Right kidney (tissue), 1 donor: ENCODE results near the gene VPS35.
"Not testable (repeated sequence)": the region's sequence is repeated elsewhere in the genome, so short reads cannot be mapped to it uniquely, and the experiment has no call there.

Source experiments
- DNase-seq: peaks from one replicate; pipeline ENCODE4 v3.0.0-alpha.2; 2016

The VPS35 gene

DNA sequence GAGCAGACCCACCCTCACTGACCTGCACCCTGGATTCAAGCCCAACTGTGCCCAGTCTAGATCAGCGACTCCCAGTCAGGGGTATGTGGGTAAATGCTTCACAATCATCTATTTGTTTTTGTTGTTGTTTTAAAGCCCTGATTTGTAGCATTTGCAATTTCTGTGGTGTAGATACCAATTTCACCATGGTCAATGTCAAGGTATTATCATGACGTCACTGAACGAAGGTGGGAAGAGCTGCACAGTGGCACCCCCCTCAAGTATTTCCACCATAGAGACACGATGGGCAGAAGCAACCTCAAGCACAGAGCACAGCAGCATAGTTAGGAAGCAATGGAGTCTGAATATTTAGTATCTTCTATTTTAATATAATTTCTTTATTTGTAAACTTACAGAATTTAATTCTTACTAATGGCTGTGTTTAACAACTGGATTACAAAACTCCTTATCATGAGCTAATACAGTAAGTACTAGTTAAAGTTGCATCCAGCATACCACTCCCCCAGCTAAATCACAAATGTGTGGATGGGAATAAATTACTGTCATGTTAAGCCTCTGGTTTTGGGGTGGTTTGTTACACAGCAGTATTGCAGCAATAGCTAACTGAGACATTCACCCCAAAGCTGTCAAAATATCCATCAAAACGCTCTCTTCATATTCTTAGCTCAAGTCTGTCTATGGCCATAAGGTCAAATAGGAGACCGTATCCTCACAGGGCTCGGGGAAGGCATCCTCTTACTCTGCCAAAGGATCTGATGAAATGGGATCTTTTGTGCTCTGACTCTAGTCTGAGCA lies 26.0 kb upstream of the VPS35 start:
- no peak for DNase-seq

DNA sequence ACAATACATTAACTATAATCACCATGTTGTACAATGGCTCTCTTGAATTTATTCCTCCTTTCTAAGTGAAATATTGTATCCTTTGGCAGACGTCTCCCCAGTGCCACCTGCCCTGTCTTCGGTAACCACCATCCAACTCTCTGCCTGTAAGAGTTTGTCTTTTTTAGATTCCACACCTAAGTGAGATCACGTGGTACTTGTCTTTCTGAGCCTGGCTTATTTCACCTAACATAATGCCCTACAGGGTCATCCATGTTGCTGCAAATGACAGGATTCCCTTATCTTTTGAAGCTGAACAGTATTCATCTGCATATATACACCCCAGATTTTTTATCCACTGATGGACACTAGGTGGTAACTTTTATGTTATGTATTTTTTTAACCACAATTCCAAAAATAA lies 24.7 kb upstream of the VPS35 start:
- DNase-seq: no peak

DNA sequence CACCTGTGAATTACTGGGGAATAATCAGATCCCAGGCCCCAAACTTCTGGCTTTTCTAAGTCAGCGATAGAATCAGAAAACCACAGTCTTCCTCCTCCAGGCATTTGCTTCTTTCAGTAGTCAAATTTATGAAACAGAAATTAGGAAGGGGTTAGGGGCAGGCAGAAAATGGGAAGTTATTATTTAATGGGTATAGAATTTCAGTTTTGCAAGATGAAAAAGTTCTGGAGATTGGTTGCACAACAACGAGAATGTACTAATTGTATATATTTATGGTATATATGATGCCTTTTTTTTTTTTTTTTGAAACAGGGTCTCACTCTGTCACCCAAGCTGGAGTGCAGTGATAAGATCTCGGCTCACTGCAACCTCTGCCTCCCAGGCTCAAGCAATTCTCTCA lies 23.9 kb upstream of the VPS35 start:
- DNase-seq: no peak

DNA sequence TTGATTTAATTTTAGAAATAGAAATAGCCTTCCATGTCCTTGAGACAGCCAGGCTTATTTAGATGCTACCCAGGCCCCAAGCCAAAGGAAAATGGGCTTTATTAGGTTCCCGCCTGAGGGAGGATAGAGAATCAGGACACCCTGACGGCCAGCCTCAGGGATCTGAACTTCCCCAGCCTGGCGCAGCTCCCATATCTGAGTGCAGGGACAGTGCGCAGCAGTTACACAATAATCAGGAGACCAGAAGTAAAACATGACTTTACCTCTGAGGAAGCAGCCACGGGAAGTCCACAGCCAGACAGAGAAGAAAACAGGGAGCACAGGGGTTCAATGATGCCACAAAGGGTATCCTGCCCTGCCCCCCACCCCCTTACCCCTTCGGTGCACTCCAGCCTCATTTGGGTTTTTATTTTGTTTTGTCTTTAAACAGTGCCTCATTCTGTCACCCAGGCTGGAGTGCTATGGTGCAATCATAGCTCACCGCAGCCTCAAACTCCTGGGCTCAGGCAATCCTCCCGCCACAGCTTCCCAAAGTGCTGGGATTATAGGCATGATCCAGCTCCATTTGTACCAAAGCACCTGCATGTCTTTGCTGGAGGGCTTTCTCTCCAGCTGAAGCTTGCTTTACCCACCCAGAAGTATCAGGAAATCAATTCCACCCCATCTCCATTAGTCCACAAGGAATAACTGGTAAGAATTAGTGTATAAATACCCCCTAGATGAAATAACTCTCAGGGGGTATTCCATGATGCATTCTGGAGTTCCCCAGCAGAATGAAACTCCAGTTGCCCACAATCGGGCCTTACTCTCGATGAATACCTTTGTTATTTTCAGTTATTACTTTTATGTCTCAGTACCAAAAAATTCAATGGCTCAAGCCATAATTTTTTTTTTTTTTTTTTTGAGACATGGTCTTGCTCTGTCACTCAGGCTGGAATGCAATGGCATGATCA lies 22.4 kb upstream of the VPS35 start:
- DNase-seq: no peak

DNA sequence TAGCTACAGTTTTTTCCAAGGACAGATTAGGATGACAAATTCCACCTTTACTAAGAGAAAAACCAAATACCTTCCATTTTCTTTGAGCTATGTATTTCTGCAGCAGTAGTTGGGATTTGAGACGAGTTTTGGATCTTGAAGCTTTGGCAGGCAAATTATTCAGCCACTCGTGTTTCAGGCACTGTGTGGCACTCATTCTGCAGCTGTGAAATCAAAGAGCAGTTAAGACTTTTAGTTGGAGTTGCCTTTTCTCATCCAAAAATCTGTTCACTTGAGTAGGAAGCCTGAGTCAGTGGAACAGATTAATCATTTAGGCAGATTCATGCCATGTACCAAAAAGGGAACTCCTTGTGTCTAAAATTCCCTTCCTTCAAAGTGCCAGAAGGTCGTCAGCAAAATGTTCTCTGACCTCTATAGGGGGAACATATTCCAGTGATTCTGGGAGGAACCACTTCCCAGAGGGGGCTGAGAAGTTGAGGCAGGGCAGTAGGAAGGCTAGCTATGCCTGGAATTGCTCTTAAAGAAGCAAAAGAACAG lies 20.6 kb upstream of the VPS35 start:
- no peak for DNase-seq

DNA sequence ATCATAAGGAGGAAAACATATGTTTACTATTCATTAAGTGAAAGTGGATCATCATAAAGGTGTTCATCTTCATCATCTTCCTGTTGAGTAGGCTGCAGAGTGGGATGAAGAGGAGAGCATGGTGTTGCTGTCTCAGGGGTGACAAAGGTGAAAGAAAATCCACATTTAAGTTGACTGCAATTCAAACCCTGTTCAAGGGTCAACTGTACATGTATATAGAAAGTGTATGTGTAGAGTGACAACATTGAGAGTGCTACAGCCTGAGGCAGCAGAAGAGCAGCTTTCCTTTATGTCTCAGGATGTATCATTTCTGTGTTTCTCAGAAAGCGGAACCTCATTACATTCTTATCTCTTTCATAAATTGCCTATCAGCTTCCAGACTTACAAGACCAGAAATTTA lies 17.7 kb upstream of the VPS35 start:
- DNase-seq: no peak

- no peak for DNase-seq
Measured at GRCh38 chr16:46702030-46702429, 13.1 kb upstream of the VPS35 start.

DNA sequence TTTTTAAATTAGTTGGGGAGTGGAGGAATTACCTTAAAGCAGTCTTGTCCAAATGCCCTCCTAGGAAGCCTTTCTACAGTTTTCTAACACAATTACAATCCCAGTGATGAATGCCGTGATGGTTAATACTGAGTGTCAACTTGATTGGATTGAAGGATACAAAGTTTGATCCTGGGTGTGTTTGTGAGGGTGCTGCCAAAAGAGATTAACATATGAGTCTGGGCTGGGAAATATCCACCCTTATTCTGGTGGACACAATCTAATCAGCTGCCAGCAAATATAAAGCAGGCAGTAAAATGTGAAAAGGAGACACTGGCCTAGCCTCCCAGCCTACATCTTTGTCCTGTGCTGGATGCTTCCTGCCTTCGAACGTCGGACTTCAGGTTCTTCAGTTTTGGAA lies 12.6 kb upstream of the VPS35 start:
- DNase-seq: no peak

DNA sequence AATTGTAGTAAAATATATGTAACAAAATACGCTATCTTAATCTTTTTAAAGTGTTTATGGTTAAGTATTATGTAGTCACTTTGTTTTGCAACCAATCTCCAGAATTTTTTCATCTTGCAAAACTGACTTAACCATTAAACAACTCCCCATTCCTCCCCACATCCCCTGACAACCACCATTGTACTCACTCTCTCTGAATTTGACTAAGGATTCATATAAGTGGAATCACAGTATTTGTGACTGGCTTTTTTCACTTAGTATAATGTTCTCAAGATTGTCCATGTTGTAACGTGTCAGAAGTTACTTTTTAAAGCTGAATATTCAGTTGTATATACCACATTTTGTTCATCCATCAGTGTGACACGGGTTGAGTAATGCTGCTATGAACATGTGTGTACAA lies 11.1 kb upstream of the VPS35 start:
- DNase-seq: no peak

- DNase-seq: no peak
Measured at GRCh38 chr16:46696957-46697356, 8.0 kb upstream of the VPS35 start.

- no peak for DNase-seq
Measured at GRCh38 chr16:46695937-46696336, 7.0 kb upstream of the VPS35 start.

DNA sequence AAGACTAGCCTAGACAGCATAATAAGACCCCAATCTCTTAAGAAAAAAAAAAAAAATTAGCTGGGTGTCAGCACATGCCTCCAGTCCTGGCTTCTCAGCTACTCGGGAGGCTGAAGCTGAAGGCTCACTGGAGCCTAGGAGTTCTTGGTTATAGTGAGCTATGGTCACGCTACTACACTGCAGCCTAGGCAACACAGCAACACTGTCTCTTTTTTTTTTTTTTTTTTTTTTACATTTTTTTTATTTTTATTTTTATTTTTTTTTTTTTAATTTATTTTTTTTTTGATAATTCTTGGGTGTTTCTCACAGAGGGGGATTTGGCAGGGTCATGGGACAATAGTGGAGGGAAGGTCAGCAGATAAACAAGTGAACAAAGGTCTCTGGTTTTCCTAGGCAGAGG lies 4.6 kb upstream of the VPS35 start:
- no peak for DNase-seq

DNA sequence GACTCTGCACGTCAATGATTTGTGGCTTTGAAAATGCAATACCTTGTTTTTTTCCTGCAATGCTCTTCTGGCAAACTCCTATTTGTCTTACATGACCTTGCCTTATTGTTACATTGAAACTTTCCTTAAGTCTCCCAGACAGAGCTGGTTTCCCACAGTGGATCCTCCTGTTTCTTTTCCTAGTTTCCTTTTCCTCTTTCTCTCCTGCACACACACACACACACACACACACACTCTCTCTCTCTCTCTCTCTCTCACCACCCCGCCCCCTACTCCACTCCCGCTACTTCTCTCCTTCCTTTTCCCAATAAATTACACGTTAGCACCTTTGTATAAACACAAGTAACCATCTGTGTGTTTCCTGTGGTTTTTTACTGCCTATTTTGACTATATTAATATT lies 2.7 kb upstream of the VPS35 start:
- peak; percentile 18 for DNase-seq

DNA sequence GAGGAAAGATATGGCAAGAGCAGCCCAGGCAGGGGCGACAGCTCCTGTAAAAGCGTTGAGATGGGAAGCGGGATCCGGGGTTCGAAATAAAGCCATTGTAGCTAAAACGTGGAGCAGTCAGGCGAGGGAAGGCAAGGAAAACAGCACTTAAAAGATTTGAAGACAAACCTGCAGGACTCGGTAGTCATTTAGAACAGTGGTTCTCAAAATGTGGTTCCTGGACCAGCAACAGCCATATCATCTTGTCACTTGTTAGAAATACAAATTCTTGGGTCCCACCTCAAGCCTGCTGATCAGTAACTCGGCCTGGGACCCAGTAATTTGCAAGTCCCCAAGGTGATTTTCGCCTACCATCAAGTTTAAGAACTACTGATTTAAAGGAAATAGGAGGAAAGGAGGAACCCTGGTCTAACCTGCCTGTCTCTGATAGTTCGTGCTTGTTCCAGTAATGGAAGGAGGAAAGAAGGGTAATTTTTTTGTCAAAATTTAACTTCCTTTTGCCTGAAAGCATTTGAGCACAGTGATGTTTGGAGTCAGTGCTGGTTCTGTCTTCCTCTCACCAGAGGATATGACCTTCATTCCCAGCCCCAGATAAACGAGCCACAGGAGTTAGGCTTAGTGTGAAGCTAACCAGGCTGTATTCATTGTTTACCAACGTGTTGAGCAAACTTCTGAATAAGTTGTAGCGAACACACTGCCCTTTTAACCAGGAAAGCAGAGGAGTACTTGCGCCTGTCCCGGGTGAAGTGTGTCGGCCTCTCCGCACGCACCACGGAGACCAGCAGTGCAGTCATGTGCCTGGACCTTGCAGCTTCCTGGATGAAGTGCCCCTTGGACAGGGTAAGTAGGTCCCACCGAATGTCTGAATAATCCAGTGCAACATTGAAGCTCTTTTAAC lies 1.6 kb upstream of the VPS35 start:
- DNase-seq: peak; percentile 14

- DNase-seq: peak; percentile 100
Measured at GRCh38 chr16:46689365-46690280, 645 bp upstream of the VPS35 start, which contains the start of gene ORC6. Gene ORC6 (plus strand): TSS chr16:46689659. CDS start chr16:46689706, 47 bp downstream.

GRCh38 chr16:46688101-46688653 lies 801 bp downstream of the VPS35 start:
- DNase-seq: no peak

DNA sequence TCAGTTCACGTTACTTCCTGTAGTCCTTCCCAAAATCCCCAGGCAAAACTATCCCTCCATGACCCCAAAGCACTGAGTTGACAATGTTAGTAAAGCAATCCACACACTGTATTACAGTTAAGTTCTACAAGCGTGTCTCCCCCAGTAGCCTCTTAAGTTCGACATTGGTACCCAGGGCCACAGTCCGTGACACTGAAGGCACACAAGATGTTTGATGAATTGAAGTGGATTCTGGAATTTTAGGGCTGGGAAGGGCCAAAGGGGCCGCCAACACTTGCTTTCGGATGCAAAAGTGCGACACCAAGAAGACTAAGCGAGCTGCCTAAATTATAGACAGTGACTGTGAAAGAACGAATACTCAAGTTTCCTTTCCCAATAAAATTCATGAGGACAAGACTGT lies 1.5 kb downstream of the VPS35 start:
- DNase-seq: no peak

GRCh38 chr16:46686815-46687473 lies 2.0 kb downstream of the VPS35 start:
- no peak for DNase-seq

DNA sequence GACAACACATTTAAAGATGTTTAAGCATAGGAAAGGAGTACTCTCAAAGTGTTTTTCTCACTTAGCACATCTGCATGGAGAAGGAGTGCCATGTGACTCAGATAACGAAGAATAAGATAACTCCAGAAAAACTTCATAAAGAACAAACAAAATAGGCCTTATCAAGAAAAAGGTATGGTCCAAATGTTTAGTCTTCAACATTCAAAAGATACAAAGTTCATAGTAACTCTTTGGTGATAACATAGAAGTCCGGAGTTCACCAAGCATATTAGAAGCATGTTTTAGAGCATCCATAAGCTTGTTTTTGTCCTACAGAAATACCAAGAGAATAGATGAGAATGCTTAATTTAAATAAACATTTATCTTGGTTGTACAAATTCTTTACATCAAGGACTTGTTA lies 7.1 kb downstream of the VPS35 start:
- DNase-seq: not testable (repeated sequence)

- not testable (repeated sequence) for DNase-seq
Measured at GRCh38 chr16:46677943-46678342, 11.0 kb downstream of the VPS35 start.
